Epithelial cell of prostate (primary cell): ENCODE results near the gene PMPCA.

ENCODE experiments used
- DNase-seq: peaks from one replicate; pipeline ENCODE4 v3.0.0-alpha.2; 2011; ENCODE audit warnings: low read depth, low spot score
- H3K27ac ChIP-seq: fragments of 450-650 bp; 2 replicates; pipeline ENCODE4 v1.5.1; 2017; ENCODE audit warnings: mild to moderate bottlenecking

PMPCA gene

GRCh38 chr9:136372561-136373299 is 37.7 kb upstream of the PMPCA start:
- peak overlapping the region; percentile 19 for H3K27ac ChIP-seq
- DNase-seq = peak; percentile 39

- DNase-seq = no peak
Observed at GRCh38 chr9:136373300-136374182, 36.9 kb upstream of the PMPCA start, which contains the start of gene CARD9. Gene CARD9 (minus strand): TSS chr9:136373669. CDS start chr9:136372078, 1,591 bp downstream.

GRCh38 chr9:136374183-136374575 is 36.3 kb upstream of the PMPCA start:
- DNase-seq = no peak
- H3K27ac ChIP-seq = no peak overlapping the region

More at GRCh38 chr9:136373300-136374182, 36.9 kb upstream of the PMPCA start, which contains the start of gene CARD9:
- H3K27ac ChIP-seq = peak within 1 kb of the TSS; percentile 19

GRCh38 chr9:136375096-136375495 is 35.4 kb upstream of the PMPCA start:
- no peak overlapping the region for H3K27ac ChIP-seq
- no peak for DNase-seq

GRCh38 chr9:136376457-136376856 is 34.0 kb upstream of the PMPCA start:
- H3K27ac ChIP-seq = no peak overlapping the region
- DNase-seq = no peak

- H3K27ac ChIP-seq = no peak overlapping the region
- no peak for DNase-seq
Observed at GRCh38 chr9:136377341-136378169, 32.9 kb upstream of the PMPCA start.

GRCh38 chr9:136378170-136379002 is 32.1 kb upstream of the PMPCA start:
- no peak overlapping the region for H3K27ac ChIP-seq
- no peak for DNase-seq

- H3K27ac ChIP-seq = no peak overlapping the region
- DNase-seq = no peak
Observed at GRCh38 chr9:136379003-136379287, 31.5 kb upstream of the PMPCA start.

GRCh38 chr9:136379401-136379800 is 31.1 kb upstream of the PMPCA start:
- H3K27ac ChIP-seq = no peak overlapping the region
- DNase-seq = no peak

GRCh38 chr9:136379891-136380290 is 30.6 kb upstream of the PMPCA start:
- no peak for DNase-seq
- H3K27ac ChIP-seq = no peak overlapping the region

GRCh38 chr9:136380381-136380780 is 30.1 kb upstream of the PMPCA start:
- no peak for DNase-seq
- no peak overlapping the region for H3K27ac ChIP-seq

- no peak overlapping the region for H3K27ac ChIP-seq
- DNase-seq = no peak
Observed at GRCh38 chr9:136381311-136381710, 29.1 kb upstream of the PMPCA start.

- H3K27ac ChIP-seq = no peak overlapping the region
Observed at GRCh38 chr9:136381966-136382513, 28.4 kb upstream of the PMPCA start.

GRCh38 chr9:136383436-136383835 is 27.0 kb upstream of the PMPCA start:
- no peak overlapping the region for H3K27ac ChIP-seq
- no peak for DNase-seq

More at GRCh38 chr9:136381966-136382513, 28.4 kb upstream of the PMPCA start:
- DNase-seq = no peak

GRCh38 chr9:136385015-136385414 is 25.4 kb upstream of the PMPCA start:
- H3K27ac ChIP-seq = no peak overlapping the region
- no peak for DNase-seq

- no peak overlapping the region for H3K27ac ChIP-seq
- DNase-seq = no peak
Observed at GRCh38 chr9:136386018-136386417, 24.4 kb upstream of the PMPCA start.

- H3K27ac ChIP-seq = no peak overlapping the region
- no peak for DNase-seq
Observed at GRCh38 chr9:136387217-136387616, 23.2 kb upstream of the PMPCA start.

- H3K27ac ChIP-seq = no peak overlapping the region
Observed at GRCh38 chr9:136389396-136389795, 21.1 kb upstream of the PMPCA start.

GRCh38 chr9:136391737-136392537 is 18.5 kb upstream of the PMPCA start:
- DNase-seq = no peak
- H3K27ac ChIP-seq = no peak overlapping the region

More at GRCh38 chr9:136389396-136389795, 21.1 kb upstream of the PMPCA start:
- DNase-seq = no peak
